ENCODE measurements around the gene DRC3.

The DRC3 gene, protein sequence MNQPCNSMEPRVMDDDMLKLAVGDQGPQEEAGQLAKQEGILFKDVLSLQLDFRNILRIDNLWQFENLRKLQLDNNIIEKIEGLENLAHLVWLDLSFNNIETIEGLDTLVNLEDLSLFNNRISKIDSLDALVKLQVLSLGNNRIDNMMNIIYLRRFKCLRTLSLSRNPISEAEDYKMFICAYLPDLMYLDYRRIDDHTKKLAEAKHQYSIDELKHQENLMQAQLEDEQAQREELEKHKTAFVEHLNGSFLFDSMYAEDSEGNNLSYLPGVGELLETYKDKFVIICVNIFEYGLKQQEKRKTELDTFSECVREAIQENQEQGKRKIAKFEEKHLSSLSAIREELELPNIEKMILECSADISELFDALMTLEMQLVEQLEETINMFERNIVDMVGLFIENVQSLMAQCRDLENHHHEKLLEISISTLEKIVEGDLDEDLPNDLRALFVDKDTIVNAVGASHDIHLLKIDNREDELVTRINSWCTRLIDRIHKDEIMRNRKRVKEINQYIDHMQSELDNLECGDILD

DNA sequence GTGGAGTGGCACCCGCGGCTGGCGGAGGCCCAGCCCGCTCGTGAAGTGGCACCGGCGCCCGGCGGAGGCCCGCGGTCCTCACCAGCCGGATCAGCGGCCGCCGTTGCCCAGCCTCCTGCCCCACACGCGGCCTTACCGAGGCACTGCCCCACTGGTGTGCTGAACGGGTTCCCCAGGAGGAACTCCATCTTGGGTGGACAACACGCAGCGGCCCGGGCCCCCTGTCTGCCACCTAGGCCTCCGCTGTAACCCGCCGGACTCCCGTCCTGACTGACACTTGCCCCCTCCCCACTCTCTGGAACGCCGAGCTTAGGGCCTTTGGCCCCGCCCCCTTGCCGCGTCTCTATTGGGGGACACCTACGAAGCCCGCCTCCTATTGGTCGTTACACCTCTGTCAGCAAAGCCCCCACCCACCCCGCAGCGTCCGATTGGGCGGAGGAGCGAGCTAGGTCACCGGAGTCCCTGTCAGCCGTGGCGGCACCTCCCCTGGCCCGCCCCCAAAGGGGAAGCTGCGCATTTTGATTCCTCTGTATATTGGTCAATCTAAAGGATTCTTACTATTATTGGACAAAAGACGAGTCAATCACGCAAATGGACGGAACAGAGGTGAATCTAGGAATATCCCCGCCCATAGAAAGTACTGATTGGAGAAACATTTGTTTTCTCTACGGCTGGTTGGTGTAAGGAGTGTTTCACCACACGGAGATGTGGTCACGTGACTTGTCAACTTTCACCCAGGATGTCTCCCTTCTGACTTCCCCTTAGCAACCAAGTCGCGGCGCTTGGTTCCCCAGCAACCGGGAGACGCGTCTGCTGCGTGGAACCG, at the start of gene DRC3, which contains the start of gene TOM1L2:
DRC3 (plus strand) TSS at position 737 of the 826 bp plus-strand sequence. CDS start 4,737 bp downstream, outside the sequence.
TOM1L2 (minus strand) TSS at position 275 of the 826 bp plus-strand sequence; CDS start at position 188, 87 bp downstream.
- intact Hi-C loops (cut with DNase I) = loop anchor here (5.0 kb wide), 2 partner anchors 45 to 70 kb away; no protein-coding TSS in a partner anchor
- DNase-seq = peak; percentile 100

DNA sequence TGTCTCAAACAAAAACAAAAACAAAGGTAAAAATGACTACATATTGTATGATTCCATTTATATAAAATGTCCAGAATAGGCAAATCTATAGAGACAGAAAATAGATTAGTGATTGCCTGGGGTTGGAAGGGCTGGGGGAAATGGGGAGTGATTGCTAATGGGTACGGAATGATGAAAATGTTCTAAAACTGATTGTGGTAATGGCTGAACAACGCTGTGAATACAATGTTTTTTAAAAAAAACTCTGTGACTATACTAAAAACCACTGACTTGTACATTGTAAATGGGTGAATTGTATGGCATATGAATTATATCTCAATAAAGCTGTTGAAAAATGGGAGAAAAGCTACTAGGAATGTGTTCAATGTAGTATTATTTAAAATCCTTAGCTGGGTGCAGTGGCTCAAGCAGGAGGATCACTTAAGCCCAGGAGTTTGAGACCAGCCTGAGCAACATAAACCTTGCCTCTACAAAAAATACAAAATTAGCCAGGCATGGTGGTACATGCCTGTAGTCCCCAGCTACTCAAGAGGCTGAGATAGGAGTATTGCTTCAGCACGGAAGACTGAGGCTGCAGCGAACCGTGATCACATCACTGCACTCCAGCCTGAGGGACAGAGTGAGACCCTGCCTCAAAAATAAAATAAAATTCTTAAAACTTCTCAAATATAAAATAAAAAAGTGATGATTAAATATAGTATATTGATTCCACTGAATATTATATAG, 48.4 kb upstream of the DRC3 start:
- intact Hi-C loops (cut with DNase I) = no loop called here
- peak in 1 of 42 donors; percentile 8 for DNase-seq

DNA sequence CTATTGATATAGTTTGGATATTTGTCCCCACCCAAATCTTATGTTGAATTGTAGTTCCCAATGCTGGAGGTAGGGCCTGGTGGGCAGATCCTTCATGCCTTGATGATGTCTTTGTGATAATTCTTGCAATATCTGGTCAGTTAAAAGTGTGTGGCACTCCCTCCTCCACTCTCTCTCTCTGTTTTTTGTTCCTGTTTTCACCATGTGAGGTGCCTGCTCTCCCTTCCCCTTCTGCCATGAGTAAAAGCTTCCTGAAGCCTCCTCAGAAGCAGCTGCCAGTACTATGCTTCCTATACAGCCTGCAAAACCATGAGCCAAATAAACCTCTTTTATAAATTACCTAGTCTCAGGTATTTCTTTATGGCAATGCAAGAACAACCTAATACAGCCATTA, 47.8 kb upstream of the DRC3 start:
- no peak for DNase-seq
- intact Hi-C loops (cut with DNase I) = loop anchor here (5.0 kb wide), 1 partner anchor 47 kb away; the partner anchor contains the start of genes DRC3 and TOM1L2

DNA sequence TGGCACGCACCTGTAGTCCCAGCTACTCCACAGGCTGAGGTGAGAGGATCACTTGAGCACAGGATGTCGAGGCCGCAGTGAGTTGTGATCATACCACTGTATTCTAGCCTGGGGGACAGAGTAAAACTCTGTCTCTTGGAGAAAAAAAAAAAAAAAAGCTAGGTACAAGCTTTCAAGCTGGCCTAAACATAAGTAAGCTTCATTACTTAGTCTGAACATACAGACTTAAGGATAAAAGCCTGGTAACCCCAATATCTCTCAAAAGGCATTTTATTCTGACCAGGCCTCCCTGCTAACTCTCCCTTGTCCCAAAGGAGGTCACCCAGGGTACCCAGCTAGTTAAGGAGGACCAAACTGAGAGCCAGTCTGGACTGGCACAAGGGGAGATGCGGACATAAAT, 46.6 kb upstream of the DRC3 start:
- DNase-seq = peak in 1 of 42 donors; percentile 7

DNA sequence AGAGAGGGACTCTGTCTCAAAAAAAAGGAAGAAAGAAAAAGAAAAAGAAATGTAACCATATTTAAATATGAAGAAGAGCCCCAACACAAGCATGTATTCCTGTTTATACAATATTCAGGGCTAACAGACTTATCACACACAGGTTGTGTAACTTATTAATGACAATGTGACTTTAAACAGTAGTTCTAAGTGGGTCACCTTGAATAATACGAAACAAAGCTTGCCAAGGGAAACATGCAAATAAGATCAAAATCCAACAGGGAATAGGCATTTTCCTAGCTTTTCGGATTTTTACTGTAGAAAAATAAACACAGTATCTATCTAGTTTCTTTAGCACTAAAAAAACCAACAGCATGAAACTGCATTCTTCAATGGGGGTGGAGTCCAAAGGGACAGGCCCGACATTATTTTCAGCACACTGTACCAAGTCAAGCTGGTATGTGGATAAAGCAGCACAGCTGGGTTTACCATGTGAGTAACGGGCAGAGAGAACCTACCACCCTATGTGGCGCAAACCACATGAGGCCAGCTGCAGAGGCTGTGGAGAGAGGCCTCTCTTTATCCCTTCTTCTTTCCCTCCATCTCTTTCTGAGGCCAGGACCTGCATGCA, 45.7 kb upstream of the DRC3 start:
- DNase-seq = peak in 17 of 42 donors; percentile 34 to 76 (median 48)
- intact Hi-C loops (cut with DNase I) = loop anchor here (5.0 kb wide), 1 partner anchor 45 kb away; the partner anchor contains the start of genes DRC3 and TOM1L2

More for the DNA sequence above, 46.6 kb upstream of the DRC3 start:
- intact Hi-C loops (cut with DNase I) = loop anchor here (5.0 kb wide), 1 partner anchor 46 kb away; the partner anchor contains the start of genes DRC3 and TOM1L2

DNA sequence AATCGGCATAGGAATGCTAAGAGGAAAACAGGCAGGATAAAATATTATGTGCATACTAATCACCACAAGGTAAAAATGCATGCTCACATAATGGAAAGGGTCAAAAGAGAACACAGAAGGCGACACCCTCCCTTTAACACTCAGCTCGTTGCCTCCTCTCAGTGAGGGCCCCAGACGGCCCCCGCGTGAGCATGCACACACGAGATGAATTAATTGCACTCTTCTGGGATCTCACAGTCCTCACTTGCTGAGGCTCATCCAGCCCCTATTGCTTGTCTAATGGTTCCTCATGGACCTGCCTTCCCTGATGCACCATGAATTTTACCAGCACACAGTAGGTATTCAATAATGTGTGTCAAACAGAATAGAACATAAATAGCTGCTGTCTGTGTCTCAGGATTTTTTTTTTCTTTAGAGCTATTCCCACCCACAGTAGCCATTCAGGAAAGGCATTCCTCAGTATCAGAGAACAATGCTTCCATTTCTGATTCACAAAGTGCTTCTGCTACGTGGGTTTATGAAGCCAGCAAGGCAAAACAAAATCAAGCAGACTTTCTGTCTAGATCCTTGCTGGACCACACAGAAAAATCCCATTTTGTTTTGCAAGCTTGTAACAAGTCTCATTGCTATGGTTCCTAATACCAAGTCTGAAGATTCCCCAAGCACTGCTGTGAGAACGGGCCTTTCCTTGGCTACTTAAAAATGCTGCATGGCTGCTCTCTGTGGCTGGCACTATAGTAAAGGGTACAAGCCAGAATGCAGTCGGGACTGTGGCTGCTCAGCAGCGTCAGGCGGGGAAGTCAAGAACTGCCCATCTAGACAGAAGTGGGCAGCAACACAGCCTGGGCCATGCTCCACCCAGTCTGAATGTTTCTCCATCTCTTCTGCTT, 44.0 kb upstream of the DRC3 start:
- intact Hi-C loops (cut with DNase I) = loop anchor here (5.0 kb wide), 1 partner anchor 44 kb away; the partner anchor contains the start of genes DRC3 and TOM1L2

DNA sequence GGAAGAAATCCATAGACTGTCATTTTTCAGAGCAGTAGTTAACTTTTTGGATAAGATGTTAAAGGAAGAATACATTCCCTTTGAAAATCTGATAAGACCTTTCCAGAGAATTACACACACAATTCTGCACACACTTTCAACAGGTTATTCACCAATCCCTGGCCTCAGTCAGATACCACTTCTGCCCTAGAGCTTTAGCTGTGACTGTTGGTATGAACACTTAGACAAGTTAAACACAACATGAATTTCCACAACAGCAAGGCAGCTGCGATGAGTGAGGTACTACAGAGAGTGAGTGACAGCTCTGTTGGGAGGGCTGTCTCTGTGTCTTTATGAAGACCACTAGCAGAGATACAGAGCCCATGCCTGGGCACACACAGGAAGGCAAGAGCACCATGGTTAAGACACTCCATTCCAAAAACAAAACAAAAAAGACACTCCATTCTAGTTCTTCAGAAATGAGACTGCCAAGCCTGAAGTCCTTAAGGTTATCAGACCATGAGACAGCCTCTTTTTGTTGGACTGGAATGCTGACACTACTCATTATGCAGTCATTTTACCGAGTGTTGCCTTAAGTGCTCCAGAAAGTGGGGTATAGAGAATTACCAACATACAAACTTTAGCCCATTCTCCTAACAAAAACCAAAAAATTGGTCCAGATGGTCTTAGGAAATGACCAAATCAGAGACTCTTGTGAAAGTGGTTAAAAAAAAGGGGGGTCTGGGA, 42.8 kb upstream of the DRC3 start:
- intact Hi-C loops (cut with DNase I) = loop anchor here (5.0 kb wide), 1 partner anchor 42 kb away; the partner anchor contains the start of genes DRC3 and TOM1L2
- DNase-seq = no peak

More for the DNA sequence above, 44.0 kb upstream of the DRC3 start:
- DNase-seq = peak in 41 of 42 donors; percentile 27 to 85 (median 59)

DNA sequence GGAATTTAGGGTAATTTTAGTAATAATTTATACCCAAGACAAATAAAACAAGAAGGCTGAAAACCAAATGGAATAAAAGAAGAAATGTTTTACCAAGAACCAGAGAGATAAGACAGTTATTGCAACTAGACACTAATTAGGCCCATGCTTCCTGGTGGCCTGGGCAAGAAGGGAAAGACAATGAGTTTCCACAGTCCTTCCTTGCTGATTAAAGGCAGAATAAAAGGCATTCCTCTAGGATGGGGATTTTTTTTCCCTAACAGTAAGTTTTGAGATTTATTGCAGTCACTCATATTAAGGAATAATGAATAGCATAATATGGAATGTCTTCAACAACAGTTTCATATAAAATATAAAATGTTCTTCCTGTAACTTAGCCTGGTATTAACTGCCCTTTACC, 42.0 kb upstream of the DRC3 start:
- no peak for DNase-seq
- intact Hi-C loops (cut with DNase I) = no loop called here

DNA sequence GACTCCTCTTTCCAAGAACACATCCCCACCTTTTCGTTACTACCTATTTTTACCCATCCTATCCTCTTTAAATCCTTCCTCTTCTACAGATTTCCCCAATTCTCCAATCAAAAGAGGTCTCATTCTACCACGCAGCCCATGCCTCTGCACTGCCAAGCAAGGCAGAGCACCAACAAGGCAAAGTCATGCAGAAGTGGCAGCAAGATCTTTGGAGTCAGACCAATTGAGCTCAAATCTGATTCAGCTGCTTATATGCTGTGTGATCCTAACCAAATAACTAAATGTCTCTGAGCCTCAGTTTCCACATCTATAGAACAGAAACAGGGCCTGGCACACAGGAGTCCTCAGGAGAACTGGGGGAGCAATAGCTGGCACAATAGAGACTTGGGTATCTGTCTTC, 41.5 kb upstream of the DRC3 start:
- intact Hi-C loops (cut with DNase I) = no loop called here
- DNase-seq = peak in 2 of 42 donors; percentile 25 to 54

DNA sequence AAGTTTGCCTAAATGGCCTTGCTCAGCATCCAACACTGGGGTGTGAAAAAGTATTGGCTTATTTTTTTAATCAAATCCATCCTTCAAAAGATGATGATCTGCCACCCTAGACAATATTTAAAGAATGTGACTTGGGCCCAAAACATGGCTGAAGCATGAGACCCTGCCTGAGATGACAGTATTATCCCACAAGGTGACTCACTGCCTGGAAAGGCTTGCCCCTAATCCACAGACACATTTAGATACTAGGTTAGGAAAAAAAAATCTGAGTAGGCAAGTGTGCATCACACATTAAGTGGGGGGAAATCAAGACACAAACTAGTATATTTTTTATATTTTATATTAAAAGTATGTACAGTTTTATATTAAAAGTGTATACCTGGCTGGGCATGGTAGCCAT, 38.9 kb upstream of the DRC3 start:
- intact Hi-C loops (cut with DNase I) = no loop called here
- no peak for DNase-seq

DNA sequence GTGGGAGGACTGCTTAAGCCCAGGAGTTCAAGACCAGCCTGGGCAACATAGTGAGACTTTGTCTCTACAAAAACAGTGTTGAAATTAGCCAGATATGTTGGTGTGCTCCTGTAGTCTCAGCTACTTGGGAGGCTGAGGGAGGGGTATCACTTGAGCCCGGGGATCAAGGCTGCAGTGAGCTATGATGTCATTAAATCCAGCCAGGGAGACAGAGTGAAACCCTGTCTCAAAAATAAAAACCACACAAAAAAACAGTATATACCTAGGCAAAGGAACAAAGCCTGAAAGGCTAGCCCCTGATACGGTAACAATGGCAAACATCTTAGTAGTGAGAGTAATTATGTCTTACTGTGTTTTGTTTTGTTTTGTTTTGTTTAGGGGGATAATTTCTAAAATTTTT, 38.4 kb upstream of the DRC3 start:
- intact Hi-C loops (cut with DNase I) = no loop called here
- no peak for DNase-seq

DNA sequence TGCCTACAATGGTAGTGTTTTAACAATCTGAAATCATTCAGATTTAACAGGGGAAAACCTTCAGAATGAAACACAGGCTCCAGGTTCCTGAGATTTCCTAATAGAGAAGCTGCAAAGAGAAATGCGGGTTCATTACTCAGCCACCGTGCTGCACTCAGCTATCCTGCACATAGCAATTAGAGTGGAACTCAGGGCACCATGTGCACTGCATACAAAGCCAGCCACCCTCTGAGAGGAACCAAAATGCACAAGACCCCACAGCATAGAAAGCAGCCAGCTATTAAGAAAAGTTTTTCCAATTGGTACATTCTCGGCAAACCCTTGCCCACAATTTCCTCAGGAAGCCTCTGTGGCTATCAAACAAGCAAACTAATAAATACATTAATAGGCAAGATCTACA, 37.9 kb upstream of the DRC3 start:
- intact Hi-C loops (cut with DNase I) = no loop called here
- DNase-seq = peak in 9 of 42 donors; percentile 14 to 69 (median 38)

DNA sequence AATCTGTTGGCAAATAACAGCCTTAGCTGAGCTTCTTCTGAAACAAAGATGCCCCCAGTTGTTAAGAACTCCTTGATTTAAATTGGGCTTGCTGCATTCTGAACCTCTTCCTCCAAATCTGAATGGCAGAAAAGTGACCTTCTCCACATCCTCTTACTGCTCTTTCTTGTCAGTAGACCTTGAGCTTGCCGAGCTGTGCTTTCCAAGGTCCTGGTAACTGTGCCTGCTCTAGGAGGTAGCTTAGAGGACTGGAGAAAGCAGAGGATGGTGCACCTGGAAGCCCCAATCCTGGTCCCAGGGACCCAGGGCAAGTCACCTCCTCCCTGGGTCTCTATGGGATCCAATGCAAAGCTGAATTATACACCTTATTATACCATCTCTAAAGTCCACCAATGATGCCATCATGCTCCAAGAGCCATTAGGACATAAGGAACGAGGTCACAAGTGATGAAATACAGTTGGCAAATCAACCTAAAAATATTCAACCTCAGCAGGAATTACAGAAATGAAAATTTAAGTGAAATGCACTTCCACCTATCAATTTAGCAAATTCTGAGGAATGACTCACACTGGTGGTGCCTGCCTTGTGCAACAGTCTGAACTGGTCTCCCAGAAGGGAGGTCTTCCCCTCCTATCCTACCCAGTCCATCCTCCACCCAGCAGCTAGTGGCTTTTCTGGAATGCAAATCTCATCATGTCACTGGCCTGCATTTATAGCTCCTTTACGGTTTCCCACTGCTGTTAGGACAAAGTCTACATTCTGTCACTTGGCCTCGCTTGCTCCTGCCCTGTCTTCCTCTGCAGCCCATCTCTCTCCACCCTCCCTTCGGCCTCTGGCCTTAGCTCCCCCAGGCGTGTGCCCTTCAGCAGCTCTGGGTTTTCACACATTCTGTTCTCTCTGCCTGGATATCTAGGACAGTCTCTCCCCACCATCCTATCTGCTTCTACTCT, 37.1 kb upstream of the DRC3 start:
- peak in 5 of 42 donors; percentile 30 to 73 (median 49) for DNase-seq
- intact Hi-C loops (cut with DNase I) = no loop called here

DNA sequence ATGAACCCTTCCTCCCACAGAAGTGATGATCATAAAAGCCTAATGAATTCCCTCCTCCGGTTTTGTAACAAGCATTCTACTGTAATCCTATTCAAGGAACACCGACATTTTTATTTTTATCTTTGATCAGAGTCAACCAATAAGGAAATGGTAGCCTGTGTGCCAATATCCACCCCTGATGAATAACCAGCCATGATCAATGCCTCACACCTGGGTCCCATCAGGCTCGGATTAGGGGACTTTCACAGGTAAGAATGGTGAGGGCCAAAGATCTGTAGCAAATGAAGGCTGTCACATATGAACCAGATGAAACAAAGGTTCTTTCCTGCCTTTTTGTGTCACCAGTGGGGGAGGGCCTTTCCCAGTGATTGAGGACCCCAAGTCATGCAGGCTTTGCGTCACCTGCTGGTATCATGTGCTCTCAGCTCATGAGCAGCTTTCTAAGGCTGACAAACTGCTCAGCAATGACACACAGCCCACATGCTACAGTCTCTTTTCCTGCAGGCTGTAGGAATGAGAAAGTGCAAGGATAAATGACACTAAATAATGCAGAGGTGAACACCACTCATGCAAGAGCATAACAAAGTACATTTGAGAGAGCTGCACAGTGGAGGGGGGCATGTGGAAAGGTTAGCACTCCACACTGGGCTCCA, 35.3 kb upstream of the DRC3 start:
- DNase-seq = peak in 30 of 42 donors; percentile 16 to 76 (median 58)
- intact Hi-C loops (cut with DNase I) = no loop called here

DNA sequence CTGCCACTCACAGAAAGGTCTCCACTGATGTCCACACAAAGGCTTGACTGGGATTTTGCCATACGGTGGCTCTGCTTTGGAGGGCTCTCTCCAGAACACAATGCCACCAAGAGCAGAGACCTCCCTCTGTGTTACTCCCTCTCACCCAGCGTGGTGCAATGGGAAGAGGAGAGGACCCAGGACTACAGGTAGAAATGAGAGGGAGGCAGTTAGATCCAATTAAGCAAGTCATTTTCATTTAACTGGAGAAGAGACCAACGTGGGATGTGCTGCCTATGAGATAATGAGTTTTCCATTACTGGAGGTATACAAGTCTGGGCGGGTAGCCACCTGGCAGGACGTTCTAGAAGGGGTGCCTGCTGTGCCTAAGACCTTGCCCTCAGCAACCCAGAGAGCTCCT, 34.7 kb upstream of the DRC3 start:
- intact Hi-C loops (cut with DNase I) = no loop called here
- no peak for DNase-seq

Measured in head of caudate nucleus (tissue), 42 donors.